Inflammatory macrophage (primary cell): ENCODE measurements around the gene FANCI.
"Not testable (repeated sequence)": the region's sequence is repeated elsewhere in the genome, so short reads cannot be mapped to it uniquely, and the experiment has no call there.

ENCODE experiments used
- DNase-seq, 2 donors: peaks; one replicate each; pipeline ENCODE4 v3.0.0-alpha.2; 2020 to 2022

FANCI gene

DNA sequence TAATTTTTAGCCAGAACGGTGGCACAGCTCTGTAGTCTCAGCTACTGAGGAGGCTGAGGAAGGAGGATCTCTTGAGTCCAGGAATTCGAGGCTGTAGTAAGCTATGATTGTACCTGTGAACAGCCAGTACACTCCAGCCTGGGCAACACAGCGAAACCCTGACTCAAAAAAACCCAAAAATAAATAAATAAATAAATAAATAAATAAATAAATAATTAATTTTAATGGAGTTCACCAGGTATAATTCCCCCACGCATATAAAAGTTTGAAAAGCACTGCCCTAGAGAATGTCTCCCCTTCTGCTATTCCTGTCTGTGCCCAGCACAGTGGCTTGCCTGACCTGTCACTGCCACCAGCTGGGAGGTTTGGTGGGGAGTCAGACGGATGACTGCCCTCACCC, 18.2 kb upstream of the FANCI start:
- DNase-seq: no peak

DNA sequence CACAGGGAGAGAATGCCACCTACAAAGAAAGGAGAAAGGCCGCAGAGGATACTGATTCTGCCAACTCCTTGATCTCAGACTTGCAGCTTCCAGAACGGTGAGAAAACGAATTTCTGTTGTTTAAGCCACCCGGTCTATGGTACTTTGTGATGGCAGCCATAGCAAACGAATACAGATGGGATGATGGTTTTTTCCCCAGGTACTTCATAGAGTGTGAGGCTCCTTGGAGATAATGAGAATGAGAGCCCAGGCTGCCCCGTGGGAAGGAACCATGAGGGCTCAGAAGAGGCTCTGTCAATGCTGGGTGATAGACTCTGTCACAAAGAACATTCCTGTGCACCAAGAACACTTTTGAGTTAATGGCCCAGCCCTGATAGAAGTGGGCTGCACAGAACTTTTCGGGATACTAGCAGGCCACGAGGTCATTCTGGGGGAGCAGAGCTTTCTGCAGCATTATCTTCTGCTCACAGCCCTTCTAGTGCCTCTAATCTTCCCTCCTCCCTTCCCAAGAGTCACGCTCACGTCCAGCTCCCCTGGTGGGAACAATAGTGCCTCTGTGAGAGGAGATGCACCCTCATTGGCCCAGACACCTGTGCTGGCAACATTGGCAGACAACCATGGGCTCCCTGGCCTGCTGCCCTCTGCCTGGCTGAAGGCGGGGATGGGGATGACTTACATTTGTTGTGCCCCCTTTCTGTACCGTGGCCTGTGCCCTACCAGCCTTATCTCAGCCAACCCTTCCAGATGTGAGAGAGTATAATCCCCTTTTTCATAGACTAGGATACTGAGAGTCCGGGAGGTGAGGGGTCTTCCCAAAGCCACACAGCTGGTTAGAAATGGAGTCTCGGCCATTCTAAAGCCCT, 17.2 kb upstream of the FANCI start:
- DNase-seq: no peak

DNA sequence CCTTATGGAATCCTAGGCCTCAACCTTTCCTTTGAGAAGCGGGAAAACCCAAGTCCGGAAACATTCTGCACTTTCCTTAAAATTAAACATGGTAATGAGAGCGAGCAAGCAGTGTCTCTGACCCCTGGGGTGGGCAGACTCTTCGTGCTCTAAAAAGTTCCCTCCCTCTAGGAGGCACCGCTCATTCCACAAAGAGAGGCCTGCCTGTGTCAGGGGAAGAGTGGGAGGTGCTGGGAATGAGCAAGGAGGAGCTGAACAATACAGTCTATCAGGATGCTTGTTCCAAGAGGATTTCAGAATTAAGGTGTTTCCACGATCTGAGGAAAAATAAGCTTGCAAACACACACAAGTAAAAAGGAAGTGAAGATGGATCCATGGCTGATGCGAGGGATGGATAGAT, 16.4 kb upstream of the FANCI start:
- DNase-seq: no peak

DNA sequence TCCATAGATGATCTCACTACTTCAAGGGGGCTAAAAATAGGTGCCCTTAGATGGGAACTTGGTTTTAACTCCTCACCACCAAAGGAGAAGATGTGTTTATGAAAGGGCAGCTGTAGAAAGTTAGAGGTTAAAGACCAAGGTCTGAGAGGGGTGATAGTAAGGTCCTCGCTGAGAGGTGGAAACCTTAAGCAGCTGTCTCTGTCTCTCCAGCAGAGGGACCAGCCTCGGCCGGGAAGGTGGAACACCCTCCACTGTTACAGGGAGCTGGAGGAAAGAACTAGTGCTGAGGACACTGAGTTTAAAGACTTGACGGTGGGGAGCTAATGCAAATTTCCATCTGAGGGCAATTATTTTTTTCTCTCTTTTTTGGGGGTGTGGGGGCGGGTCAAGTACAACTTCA, 13.5 kb upstream of the FANCI start:
- DNase-seq: no peak

DNA sequence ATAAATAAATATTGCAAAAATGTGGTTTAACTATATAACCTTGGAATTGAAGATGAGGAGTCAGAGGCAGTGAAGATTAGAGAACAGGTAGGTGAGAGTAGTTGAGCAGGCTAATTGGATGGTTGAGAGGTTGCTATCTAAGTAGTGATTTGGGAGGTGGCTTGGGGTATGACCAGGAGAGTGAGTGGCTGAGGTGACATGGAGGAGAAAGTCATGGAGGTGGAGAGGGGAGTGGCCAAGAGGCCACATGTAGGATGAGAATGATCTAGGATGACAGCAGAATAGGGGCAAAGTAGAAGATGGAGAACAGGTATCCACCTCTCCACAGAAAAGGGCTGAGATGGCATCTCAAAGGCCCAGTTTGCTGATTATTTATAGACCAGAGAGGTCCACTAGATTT, 11.9 kb upstream of the FANCI start:
- DNase-seq: no peak

DNA sequence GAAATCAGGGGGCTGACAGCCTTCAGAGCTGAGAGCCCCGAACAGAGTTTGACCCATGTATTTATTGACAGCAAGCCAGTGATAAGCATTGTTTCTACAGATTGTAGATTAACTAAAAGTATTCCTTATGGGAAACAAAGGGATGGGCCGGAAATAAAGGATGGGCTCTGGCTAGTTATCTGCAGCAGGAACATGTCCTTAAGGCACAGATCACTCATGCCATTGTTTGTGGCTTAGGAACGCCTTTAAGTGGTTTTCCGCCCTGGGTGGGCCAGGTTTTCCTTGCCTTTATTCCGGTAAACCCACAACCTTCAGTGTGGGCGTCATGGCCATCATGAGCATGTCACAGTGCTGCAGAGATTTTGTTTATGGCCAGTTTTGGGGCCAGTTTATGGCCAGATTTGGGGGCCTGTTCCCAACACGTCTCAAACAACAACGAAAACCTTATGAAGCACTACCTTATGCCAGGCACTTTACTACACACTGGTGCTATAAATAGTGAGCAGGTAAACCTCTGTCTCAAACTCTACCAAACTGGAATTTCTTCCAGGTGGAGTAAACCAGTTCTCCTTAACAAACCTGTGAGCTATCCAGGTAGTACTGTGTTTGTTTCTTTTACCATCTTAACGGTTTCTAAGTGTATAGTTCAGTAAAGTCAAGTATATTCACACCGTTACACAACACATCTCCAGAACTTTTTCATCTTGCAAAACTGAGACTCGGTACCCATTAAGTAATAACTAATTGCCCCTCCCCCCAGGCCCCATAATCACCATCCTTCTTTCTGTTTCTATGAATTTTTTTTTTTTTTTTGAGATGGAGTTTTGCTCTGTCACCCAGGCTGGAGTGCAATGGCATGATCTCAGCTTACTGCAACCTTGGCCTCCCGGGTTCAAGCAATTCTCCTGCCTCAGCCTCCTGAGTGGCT, 3.6 kb upstream of the FANCI start:
- peak in 1 of 2 donors; percentile 12 for DNase-seq

DNA sequence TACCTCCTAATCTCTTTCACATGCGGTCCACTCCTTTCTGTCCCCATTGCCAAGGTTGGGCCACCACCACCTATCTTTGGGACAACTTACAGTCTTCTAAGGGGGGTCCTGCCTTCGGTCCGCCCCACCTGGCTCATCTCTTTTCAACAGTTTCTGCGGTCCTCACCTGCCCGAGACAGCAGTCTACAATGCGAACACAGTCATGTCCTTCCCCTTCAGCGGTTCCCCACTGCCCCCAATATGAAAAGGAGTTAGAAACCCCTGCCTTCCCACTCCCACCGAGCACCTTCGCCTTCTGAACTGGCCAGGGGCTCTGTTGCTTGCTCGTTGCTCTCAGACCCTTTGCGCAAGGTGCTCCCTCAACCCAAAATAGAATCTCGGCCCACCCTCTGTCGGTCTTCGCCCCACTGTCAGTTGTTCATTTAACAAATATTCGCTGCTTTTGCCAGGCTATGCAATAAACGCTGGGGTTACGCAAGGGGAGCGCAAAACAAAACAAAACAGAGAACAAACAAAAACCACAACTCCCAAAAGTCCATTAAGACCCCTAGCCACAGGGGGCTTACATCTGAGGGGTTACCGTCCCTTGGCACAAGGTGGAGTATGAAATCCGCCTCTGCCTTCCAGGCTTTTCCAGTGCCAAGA, 611 bp upstream of the FANCI start:
- no peak for DNase-seq

DNA sequence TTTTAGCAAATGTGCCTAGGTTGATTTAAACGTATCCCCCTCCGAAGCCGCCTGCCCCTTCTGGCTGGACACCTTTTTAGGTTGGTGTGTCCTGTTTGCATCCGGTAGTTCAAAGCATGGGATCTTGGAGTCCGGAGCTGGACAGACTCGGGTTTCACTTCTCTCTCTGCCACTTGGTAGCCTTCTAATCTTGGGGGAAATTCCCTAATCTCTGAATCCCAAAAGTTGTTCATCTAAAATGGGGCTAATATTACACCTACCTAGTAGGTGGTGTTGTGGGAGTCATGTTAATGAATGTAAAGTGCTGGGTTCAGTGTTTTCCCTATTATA, 760 bp downstream of the FANCI start:
- no peak for DNase-seq

DNA sequence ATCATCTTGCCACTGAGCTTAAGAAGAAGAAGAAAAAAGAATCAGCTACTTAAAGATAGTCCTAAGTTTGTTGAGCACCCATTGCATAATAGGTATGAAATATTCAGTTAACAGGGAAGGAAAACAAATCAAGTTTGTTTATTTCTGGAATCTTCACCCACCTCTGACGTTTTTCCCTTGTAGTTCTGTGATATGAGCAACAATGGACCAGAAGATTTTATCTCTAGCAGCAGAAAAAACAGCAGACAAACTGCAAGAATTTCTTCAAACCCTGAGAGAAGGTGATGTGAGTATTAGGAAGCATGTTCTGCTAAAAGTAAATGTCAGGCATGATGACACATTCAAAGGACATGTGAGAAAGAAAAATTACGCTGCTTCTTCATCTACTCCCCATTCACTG, 3.7 kb downstream of the FANCI start:
- DNase-seq: no peak

DNA sequence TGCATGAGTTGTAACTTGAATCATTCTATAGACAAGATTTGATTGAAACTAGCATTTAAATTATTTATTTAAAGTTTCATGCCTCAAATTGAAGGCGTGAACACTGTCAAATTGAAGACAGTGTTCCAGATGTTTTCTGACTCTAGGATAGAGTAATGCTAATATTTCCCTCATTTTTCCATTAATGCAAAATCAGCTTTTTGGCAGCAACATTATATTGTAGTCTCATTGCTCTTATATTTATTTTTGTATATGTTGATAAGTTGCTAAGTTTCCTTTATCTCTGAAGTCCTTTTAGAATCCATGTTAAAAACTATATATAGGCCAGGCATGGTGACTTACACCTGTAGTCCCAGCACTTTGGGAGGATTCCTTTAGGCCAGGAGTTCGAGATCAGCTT, 4.8 kb downstream of the FANCI start:
- no peak for DNase-seq

DNA sequence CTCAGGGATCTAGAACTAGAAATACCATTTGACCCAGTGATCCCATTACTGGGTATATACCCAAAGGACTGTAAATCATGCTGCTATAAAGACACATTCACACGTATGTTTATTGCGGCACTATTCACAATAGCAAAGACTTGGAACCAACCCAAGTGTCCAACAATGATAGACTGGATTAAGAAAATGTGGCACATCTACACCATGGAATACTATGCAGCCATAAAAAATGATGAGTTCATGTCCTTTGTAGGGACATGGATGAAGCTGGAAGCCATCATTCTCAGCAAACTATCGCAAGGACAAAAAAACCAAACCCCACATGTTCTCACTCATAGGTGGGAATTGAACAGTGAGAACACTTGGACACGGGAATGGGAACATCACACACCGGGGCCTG, 6.4 kb downstream of the FANCI start:
- not testable (repeated sequence) for DNase-seq

DNA sequence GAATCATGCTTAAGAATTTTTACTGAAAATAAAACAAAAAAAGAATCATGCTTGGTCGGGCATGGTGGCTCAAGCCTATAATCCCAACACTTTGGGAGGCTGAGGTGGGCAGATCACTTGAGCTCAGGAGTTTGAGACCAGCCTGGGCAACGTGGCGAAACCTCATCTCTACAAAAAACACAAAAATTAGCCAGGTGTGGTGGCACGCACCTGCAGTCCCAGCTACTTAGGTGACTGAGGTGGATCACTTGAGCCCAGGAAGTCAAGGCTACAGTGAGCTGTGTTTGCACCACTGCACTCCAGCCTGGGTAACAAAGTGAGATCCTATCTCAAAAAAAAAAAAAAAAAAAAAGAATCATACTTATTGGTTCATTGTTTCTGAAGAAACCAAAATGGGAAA, 33.5 kb downstream of the FANCI start:
- not testable (repeated sequence) for DNase-seq

DNA sequence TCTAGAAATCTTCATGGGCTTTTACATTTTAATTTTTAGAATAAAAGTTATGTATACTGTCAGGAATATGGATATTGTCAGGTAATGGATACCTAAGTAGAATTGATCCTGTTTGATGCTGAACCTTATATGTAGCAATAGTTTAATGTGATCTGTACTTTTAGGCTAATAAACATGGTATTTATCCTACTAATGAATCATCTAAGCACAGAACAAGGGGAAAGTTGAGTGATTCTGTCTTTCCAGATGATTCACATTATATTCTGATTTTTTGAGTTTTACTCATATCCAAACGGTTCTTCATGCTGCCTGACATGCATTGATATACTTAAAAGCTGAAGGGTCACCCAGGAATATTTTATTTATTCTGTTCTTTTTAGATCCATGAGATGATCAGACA, 34.5 kb downstream of the FANCI start:
- DNase-seq: no peak

DNA sequence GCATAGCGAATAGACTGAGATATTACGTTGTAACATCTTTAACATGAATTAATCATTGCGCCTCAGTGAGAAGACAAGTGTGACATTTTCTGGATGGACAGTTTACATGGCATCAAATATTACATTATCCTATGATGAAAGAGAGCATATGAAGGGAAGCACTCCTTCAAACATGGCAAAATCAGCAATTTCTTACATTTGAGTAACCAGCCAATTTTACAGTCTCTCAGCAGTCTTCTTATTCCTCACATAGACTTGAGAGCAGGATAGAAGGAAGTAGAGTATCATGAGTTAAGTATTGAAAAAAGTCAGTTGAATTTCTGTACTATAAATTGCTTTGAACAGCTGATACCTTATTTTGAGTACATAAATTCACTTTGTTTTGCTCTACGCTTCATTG, 38.9 kb downstream of the FANCI start:
- DNase-seq: no peak

DNA sequence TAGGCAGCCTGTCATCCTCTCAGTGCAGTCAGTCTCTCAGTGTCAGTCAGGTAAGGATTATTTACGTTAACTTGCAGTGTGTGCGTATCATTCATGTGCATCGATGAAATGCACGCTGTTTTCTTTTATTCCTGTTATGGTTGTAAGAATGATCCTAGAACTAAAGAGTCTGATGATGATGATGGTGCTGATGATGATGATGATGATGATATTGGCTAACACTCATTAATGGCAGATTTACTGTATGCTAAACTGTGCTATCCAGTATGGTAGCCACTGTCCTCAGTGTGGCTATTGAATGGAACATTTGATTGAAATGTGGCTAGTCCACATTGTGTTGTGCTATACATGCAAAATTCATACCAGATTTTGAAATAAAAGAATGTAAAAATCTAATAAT, 39.4 kb downstream of the FANCI start:
- DNase-seq: no peak

DNA sequence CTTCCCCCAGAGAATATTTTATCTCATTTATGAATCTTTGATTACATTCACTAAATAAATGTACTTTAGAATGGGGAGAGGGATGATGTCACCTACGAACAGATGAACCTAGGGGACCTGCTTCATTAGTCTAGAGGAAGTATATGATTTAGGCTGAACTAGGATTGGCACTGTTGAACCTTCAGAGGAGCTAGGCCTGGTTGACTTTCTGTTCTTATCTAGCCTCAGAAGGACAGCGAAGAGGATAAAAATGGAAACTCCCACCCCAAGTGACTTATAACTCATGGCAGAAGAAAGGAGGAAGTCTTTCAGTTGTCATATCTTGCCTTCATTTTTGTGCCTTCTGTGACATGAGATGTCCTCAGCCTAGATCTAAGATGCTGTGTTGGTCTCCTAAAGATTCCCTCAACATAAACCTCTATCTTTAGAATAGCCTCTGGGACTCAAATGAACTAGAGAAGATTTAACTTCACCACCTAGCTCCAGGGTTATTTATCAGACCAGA, 48.2 kb downstream of the FANCI start:
- DNase-seq: no peak

DNA sequence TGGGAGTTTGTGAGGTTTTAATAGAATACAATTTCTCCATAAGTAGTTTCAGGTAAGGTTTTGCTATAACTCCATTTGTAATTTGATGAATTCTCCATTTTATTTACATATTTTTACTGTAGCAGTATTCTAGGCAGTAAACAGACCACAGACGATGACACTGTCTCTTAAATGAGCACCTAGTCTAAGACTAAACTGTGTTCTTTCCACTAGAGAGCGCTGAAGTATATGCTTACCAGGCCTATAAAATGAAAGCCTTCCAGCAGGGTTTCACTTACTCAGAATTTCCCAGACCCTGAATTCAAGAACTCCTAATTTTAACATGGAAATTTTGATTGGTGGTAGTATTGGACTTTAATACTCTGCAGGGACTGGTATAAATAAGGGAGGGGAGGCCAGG, 49.2 kb downstream of the FANCI start:
- no peak for DNase-seq

DNA sequence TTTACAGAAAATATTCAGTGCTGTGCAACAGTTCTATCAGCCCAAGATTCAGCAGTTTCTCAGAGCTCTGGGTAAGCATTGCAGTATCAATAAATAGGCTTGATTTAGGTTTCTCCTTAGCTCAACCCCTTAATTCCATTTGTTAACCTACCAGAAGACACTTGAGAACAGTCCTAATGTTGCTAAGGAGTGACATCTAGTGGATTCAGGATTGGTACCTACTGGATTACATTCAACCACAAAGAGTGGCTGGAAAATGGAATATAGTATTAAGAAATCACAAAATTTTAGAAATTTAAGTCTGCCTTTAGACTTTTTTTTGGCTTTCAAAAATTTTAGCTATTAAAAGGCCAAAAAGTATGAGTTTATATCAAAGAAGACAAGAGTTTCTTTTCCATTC, 56.1 kb downstream of the FANCI start:
- peak in 1 of 2 donors; percentile 22 for DNase-seq

DNA sequence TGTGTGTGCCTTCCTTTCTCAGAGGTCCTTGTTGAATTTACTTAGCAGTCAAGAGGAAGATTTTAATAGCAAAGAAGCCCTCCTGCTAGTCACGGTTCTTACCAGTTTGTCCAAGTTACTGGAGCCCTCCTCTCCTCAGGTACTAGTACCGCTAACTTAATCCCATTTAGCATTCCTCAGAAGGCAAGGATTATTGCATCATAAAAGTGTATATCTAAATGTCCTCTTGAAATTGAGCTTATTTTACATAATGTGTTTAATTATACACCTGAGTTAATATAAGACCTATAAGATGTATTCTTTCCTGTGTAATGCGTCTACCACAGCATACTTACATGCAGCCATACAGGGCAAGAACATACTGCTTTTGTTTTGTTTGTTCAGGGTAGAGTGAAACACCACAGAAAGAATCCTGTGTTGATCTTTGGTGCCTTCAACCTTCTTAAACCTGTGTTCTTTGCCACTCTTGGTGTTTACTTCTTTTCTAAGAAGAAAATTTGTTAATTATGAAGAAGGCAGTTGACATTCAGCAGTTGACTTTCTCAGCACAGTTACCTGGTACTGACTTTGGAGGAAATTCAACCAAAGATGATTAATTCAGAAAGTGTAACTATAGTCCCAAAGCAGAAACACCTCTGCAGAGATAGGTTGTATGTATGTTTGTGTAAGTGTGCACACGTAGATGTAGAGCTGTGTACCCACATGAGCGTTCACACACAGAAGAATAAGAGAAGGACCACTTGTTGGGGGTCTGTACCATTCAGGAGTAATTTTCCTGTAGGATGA, 57.7 kb downstream of the FANCI start:
- no peak for DNase-seq

DNA sequence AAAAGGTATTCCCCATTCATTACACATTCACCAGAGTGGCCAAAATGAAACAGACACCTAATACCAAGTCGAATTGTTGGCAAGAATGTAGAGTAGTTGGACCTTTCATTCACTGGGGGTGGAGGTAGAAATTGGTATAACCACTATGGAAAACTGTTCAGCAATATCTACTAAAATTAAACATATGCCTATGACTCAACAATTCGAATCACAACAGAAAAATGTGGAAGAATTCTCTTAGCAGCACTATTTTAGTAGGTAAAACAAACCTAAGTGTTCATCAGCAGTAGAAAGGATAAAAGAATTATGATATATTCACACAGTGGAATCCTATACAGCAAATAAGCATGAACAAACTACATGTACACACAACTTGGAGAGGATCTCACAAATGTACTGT, 60.2 kb downstream of the FANCI start:
- no peak for DNase-seq

DNA sequence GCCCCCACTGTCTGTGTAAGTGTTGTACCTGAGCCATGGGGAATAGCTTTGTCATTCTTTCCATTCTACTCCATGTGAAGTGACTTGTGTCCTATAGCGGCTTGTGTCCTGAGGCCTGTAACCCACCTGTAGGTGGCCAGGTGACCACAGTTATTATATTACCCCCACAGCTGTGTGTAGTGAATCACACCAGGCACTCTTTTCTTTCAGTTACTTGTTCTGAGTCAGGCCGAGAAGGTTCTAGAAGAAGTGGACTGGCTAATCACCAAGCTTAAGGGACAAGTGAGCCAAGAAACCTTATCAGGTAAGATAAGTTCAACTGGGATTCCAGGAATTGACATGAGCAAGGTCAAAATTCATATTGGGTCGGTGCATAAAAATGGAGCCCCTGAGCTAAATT, 61.6 kb downstream of the FANCI start:
- no peak for DNase-seq

DNA sequence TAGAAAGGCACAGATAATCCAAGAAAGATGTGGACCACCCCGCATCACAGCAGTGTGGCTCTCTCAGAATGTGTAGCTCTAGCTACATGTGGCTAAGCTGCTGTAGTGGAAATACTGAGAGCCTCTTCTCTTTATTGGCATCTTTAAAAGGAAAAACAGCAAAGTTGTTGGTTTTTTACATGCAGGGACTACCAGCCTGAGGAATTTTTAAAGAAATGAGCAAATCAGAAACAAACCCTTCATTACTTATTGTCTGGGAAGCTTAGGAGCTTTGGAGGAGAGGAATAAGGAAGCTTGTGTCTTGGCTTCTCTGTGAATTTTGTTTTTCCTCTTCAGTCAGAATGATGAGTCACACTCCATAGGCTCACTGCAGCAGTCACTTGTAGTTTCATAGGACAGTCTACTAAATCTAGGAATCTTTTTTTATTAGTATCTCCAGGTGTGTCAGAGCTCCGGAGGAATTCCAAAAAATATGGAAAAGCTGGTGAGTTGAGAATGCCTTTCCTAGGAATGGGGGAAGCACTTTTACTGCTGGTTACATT, 63.3 kb downstream of the FANCI start:
- peak; percentile 33 to 49 for DNase-seq
